ENCODE results near the gene EIPR1. TPM values are rescaled to one million over a fixed set of nuclear protein-coding genes. Genes with fewer than 3 reads are reported as not detected.

EIPR1 gene
- total and polyA plus RNA-seq, 2 donors (not counting 3 experiments of a cell fraction or from before 2014, with no cell fraction given) = 30.8 to 57.3 TPM

GRCh38 chr2:3249476-3249962 lies 128.1 kb downstream of the EIPR1 start:
- no peak for DNase-seq (ENCODE audit: low read depth, low spot score)
- intact Hi-C loops (cut with micrococcal nuclease) (no loop called here), dilution Hi-C loops (cut with MboI; ENCODE audit: extremely low pct_ligation_motif_present, low sequenced_read_pairs) (no loop called here)
- Histone ChIP-seq H4K20me1 (replicated peaks; ENCODE audit: control insufficient read depth, extremely low read depth, insufficient read depth, low read length) (no peaks in the 10 kb centered on the region), H3K27ac (ENCODE audit: insufficient read depth, low read depth, low read length) (no peak overlapping the region), H3K36me3 (ENCODE audit: control insufficient read depth in 2 of 2, extremely low read depth in 1 of 2, insufficient read depth in 2 of 2, low read length in 2 of 2) (no peaks in the 10 kb centered on the region), H2AFZ (ENCODE audit: low read depth, low read length) (no peak overlapping the region), H3K4me1 (ENCODE audit: control insufficient read depth, extremely low read depth, insufficient read depth, low read length) (no peaks in the 10 kb centered on the region), H3K9me3 (replicated peaks; ENCODE audit: control insufficient read depth, insufficient read depth, low read length) (no peaks in the 10 kb centered on the region), H3K79me2 (ENCODE audit: control insufficient read depth, insufficient read depth, low read length) (no peaks in the 10 kb centered on the region), H3K9me1 (replicated peaks; ENCODE audit: control insufficient read depth, extremely low read depth, insufficient read depth, low read length) (no peaks in the 10 kb centered on the region), H3K27me3 (ENCODE audit: control insufficient read depth in 2 of 2, insufficient read depth in 2 of 2, low read length in 2 of 2) (no peaks in the 10 kb centered on the region), H3K9ac (replicated peaks; ENCODE audit: extremely low read depth, insufficient read depth, low read length) (no peak overlapping the region), H3K4me2 (ENCODE audit: insufficient read depth, low read length) (no peak overlapping the region), H3K4me3 (replicated peaks in 1 of 3; ENCODE audit: insufficient read depth in 1 of 3, low read depth in 1 of 3, low read length in 3 of 3) (no peak overlapping the region)
- no peak for FAIRE-seq
- TF ChIP-seq MAX (IDR thresholded peaks at IDR 0.05; ENCODE audit: insufficient read depth, insufficient read length) (no peak), FOS (IDR thresholded peaks at IDR 0.05; ENCODE audit: borderline replicate concordance, insufficient read depth, low read length) (no peak), MYC (IDR thresholded peaks at IDR 0.05; ENCODE audit: low read depth, low read length) (no peak), POLR2AphosphoS5 (IDR thresholded peaks at IDR 0.05; ENCODE audit: insufficient read depth, low read depth, low read length) (no peak), EZH2 (IDR thresholded peaks at IDR 0.05; ENCODE audit: borderline replicate concordance, low read depth, low read length, severe bottlenecking) (no peak), POLR2A (IDR thresholded peaks at IDR 0.05; ENCODE audit: low read depth, low read length) (no peak), CTCF (IDR thresholded peaks at IDR 0.05; ENCODE audit: extremely low read depth in 1 of 2, insufficient read depth in 1 of 2, low read depth in 1 of 2, low read length in 2 of 2) (no peak), GATA2 (IDR thresholded peaks at IDR 0.05; ENCODE audit: insufficient read depth, insufficient read length, low read depth, low read length) (no peak), JUN (IDR thresholded peaks at IDR 0.05; ENCODE audit: borderline replicate concordance, insufficient read depth, insufficient read length, low read depth) (no peak)
- no TSS peak for BruUV-seq (replicated peaks)
- CTCF ChIA-PET = no interaction called here
- POLR2A ChIA-PET = no interaction called here
